HEK293 (cell line): ENCODE measurements around the gene IGSF9.

Experiments
- CTCF ChIA-PET: fragments of 350-600 bp; formaldehyde crosslinking; extraction: SDS; loops from one replicate; lab custom pipeline; 2021; ENCODE audit warnings: antibody characterized with exemption; lab: Yijun Ruan, JAX
- POLR2A ChIA-PET: fragments of 300-600 bp; formaldehyde crosslinking; extraction: SDS; loops from one replicate; lab custom pipeline; 2020; ENCODE audit warnings: antibody characterized with exemption, inconsistent platforms; lab: Yijun Ruan, JAX
- H3K27ac ChIP-seq: fragments of 200-500 bp; sonication (Bioruptor generic); 2 replicates; pipeline ENCODE4 v1.5.1; 2014; ENCODE audit warnings: low read depth, low read length, control low read depth, inconsistent platforms; ENCODE audit errors: extremely low read depth
- H3K36me3 ChIP-seq, 2 experiments: fragments of 200-500 bp in 1 of 2; sonication (Bioruptor generic) in 1 of 2; 1 replicate in 1 of 2; 2 replicates in 1 of 2; pipeline ENCODE4 v1.5.1; 2014 to 2017; ENCODE audit warnings: inconsistent platforms in 2 of 2, low read length in 2 of 2; ENCODE audit not compliant: control insufficient read depth in 2 of 2, insufficient read depth in 1 of 2
- H3K4me1 ChIP-seq: fragments of 200-500 bp; sonication (Bioruptor generic); 2 replicates; pipeline ENCODE4 v1.5.1; 2014; ENCODE audit warnings: mild to moderate bottlenecking, low read length, inconsistent platforms; ENCODE audit not compliant: control insufficient read depth, insufficient read depth
- H3K4me3 ChIP-seq: 2 replicates; pipeline ENCODE4 v1.5.1; 2011; ENCODE audit warnings: low read depth, mild to moderate bottlenecking, control low read depth, low read length, moderate library complexity
- H3K9me3 ChIP-seq: fragments of 200-500 bp; sonication (Bioruptor generic); 2 replicates; pipeline ENCODE4 v1.5.1; 2014; ENCODE audit warnings: low read depth, low read length, inconsistent platforms; ENCODE audit not compliant: control insufficient read depth, insufficient read depth
- BCL11A ChIP-seq: fragments of 450-650 bp; formaldehyde crosslinking; IDR thresholded peaks from 2 replicates; pipeline ENCODE4 v1.5.1; 2016; ENCODE audit warnings: low read depth, missing biosample characterization, missing genetic modification characterization
- IKZF3 ChIP-seq: fragments of 450-650 bp; IDR thresholded peaks from 2 replicates; pipeline ENCODE4 v1.5.0; 2018; ENCODE audit warnings: missing biosample characterization, mild to moderate bottlenecking, missing genetic modification characterization, moderate library complexity
- PRDM2 ChIP-seq: fragments of 450-650 bp; formaldehyde crosslinking; IDR thresholded peaks from 2 replicates; pipeline ENCODE4 v1.5.1; 2016; ENCODE audit warnings: missing biosample characterization, missing genetic modification characterization, borderline replicate concordance
- ZNF174 ChIP-seq: fragments of 450-650 bp; formaldehyde crosslinking; IDR thresholded peaks from 2 replicates; pipeline ENCODE4 v1.5.0; 2017; ENCODE audit warnings: missing biosample characterization, mild to moderate bottlenecking, missing genetic modification characterization
- ZNF175 ChIP-seq: fragments of 450-650 bp; formaldehyde crosslinking; IDR thresholded peaks from 2 replicates; pipeline ENCODE4 v1.5.1; 2016; ENCODE audit warnings: missing biosample characterization, missing genetic modification characterization
- ZNF211 ChIP-seq: fragments of 450-650 bp; formaldehyde crosslinking; IDR thresholded peaks from 2 replicates; pipeline ENCODE4 v1.5.1; 2016; ENCODE audit warnings: low read depth, missing biosample characterization, missing genetic modification characterization
- ZNF274 ChIP-seq, 2 experiments: fragments of 200-500 bp in 1 of 2; fragments of 450-650 bp in 1 of 2; sonication (Bioruptor generic) in 1 of 2; formaldehyde crosslinking in 1 of 2; IDR thresholded peaks; 2 replicates each; pipeline versions ENCODE4 v1.5.1 to v1.6.1; 2014 to 2016; ENCODE audit warnings: borderline replicate concordance in 1 of 2, inconsistent platforms in 1 of 2, low read length in 1 of 2, missing biosample characterization in 1 of 2, missing genetic modification characterization in 1 of 2
- ZNF292 ChIP-seq: fragments of 450-650 bp; formaldehyde crosslinking; IDR thresholded peaks from 2 replicates; pipeline ENCODE4 v1.5.1; 2016; ENCODE audit warnings: low read depth, missing biosample characterization, missing genetic modification characterization, borderline replicate concordance
- ZNF354C ChIP-seq: fragments of 450-650 bp; formaldehyde crosslinking; IDR thresholded peaks from 2 replicates; pipeline ENCODE4 v1.5.1; 2016; ENCODE audit warnings: missing biosample characterization, missing genetic modification characterization, low read depth, borderline replicate concordance
- ZNF416 ChIP-seq: fragments of 450-650 bp; formaldehyde crosslinking; IDR thresholded peaks from 2 replicates; pipeline ENCODE4 v1.5.1; 2016; ENCODE audit warnings: missing biosample characterization, missing genetic modification characterization
- ZNF621 ChIP-seq: fragments of 450-650 bp; formaldehyde crosslinking; IDR thresholded peaks from 2 replicates; pipeline ENCODE4 v1.5.1; 2017; ENCODE audit warnings: missing biosample characterization, missing genetic modification characterization
- ZNF670 ChIP-seq: fragments of 450-650 bp; formaldehyde crosslinking; IDR thresholded peaks from 2 replicates; pipeline ENCODE4 v1.5.1; 2016; ENCODE audit warnings: missing biosample characterization, missing genetic modification characterization, low read depth
- ZNF791 ChIP-seq: fragments of 450-650 bp; formaldehyde crosslinking; IDR thresholded peaks from 2 replicates; pipeline ENCODE4 v1.5.1; 2016; ENCODE audit warnings: missing biosample characterization, missing genetic modification characterization
- TF ChIP-seq, protein P1 (sequence below): fragments of 450-650 bp; formaldehyde crosslinking; IDR thresholded peaks from 2 replicates; pipeline ENCODE4 v1.5.1; 2016; ENCODE audit warnings: missing biosample characterization, missing genetic modification characterization
- TF ChIP-seq, protein P2 (sequence below): fragments of 450-650 bp; formaldehyde crosslinking; IDR thresholded peaks from 2 replicates; pipeline ENCODE4 v1.5.1; 2016; ENCODE audit warnings: missing biosample characterization, missing genetic modification characterization

IGSF9 gene

DNA sequence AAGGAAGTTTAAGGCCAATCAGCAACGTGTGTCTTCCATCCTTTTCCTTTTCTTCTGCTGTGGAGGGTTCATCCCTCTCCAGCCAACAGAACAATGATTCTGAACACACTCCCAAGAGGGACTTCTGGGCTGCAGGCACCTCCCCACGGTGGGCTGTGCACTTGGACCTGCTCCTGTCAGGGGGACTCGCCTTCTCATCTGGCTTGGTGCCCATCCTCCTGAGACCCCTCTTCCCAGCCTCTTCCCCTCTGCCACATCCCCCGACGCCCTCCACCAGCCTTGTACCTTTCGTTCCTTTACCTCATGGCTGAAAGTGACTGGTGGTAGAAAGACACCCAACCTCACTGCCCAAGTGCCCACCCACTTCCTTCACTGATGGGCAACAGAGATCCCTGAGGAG lies 34.7 kb upstream of the IGSF9 start:
- Histone ChIP-seq H3K27ac (no peak overlapping the region), H3K4me3 (no peak overlapping the region), H3K4me1 (no peaks in the 10 kb centered on the region), H3K36me3 (no peaks in the 10 kb centered on the region)
- CTCF ChIA-PET: no interaction called here
- TF ChIP-seq, protein P1, sequence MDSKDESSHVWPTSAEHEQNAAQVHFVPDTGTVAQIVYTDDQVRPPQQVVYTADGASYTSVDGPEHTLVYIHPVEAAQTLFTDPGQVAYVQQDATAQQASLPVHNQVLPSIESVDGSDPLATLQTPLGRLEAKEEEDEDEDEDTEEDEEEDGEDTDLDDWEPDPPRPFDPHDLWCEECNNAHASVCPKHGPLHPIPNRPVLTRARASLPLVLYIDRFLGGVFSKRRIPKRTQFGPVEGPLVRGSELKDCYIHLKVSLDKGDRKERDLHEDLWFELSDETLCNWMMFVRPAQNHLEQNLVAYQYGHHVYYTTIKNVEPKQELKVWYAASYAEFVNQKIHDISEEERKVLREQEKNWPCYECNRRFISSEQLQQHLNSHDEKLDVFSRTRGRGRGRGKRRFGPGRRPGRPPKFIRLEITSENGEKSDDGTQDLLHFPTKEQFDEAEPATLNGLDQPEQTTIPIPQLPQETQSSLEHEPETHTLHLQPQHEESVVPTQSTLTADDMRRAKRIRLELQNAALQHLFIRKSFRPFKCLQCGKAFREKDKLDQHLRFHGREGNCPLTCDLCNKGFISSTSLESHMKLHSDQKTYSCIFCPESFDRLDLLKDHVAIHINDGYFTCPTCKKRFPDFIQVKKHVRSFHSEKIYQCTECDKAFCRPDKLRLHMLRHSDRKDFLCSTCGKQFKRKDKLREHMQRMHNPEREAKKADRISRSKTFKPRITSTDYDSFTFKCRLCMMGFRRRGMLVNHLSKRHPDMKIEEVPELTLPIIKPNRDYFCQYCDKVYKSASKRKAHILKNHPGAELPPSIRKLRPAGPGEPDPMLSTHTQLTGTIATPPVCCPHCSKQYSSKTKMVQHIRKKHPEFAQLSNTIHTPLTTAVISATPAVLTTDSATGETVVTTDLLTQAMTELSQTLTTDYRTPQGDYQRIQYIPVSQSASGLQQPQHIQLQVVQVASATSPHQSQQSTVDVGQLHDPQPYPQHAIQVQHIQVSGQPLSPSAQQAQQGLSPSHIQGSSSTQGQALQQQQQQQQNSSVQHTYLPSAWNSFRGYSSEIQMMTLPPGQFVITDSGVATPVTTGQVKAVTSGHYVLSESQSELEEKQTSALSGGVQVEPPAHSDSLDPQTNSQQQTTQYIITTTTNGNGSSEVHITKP (tag by site-specific recombination): no peak
- TF ChIP-seq PRDM2 (tag by site-specific recombination): no peak
- TF ChIP-seq, protein P2, sequence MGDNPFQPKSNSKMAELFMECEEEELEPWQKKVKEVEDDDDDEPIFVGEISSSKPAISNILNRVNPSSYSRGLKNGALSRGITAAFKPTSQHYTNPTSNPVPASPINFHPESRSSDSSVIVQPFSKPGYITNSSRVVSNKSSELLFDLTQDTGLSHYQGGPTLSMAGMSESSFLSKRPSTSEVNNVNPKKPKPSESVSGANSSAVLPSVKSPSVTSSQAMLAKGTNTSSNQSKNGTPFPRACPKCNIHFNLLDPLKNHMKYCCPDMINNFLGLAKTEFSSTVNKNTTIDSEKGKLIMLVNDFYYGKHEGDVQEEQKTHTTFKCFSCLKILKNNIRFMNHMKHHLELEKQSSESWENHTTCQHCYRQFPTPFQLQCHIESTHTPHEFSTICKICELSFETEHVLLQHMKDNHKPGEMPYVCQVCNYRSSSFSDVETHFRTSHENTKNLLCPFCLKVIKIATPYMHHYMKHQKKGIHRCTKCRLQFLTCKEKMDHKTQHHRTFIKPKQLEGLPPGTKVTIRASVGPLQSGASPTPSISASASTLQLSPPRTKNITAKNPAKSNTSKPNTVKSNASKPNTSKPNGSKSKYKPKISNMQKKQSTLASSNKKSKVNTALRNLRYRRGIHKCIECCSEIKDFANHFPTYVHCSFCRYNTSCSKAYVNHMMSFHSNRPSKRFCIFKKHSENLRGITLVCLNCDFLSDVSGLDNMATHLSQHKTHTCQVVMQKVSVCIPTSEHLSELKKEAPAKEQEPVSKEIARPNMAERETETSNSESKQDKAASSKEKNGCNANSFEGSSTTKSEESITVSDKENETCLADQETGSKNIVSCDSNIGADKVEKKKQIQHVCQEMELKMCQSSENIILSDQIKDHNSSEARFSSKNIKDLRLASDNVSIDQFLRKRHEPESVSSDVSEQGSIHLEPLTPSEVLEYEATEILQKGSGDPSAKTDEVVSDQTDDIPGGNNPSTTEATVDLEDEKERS: no peak
- no peak for TF ChIP-seq BCL11A (tag by site-specific recombination)
- TF ChIP-seq ZNF211 (tag by site-specific recombination): no peak
- no peak for TF ChIP-seq IKZF3 (tag by site-specific recombination)
- TF ChIP-seq ZNF274 (IDR thresholded peaks at IDR 0.05; ENCODE audit: low read length): no peak
- no peak for TF ChIP-seq ZNF274 (tag by site-specific recombination; IDR thresholded peaks at IDR 0.05; ENCODE audit: borderline replicate concordance)
- no peak for TF ChIP-seq ZNF670 (tag by site-specific recombination)
- no peak for TF ChIP-seq ZNF292 (tag by site-specific recombination)
- TF ChIP-seq ZNF354C (tag by site-specific recombination): no peak
- no peak for TF ChIP-seq ZNF175
- no peak for TF ChIP-seq ZNF621 (tag by site-specific recombination)
- no peak for TF ChIP-seq ZNF416
- no peak for TF ChIP-seq ZNF791 (tag by site-specific recombination)
- no peak for TF ChIP-seq ZNF174 (tag by site-specific recombination)
- TF ChIP-seq, all 188 proteins: peak for 0
- no peaks in the 10 kb centered on the region for H3K9me3 ChIP-seq
- POLR2A ChIA-PET: no interaction called here
